NCI-H1436 (cell line): ENCODE data around the gene ARG1.

ENCODE experiments used
- DNase-seq: peaks from one replicate; lab custom pipeline; 2025; lab: John Stamatoyannopoulos, UW

ARG1 gene

DNA sequence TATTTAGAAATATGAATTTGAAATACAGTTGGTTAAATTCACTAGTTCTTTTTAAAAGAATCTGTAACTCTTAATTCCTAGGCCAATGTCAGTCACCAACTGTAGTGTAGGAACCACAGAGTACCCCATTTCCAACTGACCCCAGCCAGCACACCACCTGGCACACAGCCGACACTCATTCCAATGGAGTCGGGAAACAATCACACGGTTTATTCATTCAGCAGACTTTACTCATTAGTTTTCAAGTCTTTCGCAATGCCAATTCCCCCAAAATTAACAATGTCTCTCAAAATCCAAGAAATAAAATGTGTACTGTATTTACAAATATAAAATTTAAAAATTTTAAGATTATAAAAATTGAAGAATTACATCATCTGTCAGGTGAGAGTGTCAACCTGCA, 13.5 kb downstream of the ARG1 start:
- DNase-seq = no peak

DNA sequence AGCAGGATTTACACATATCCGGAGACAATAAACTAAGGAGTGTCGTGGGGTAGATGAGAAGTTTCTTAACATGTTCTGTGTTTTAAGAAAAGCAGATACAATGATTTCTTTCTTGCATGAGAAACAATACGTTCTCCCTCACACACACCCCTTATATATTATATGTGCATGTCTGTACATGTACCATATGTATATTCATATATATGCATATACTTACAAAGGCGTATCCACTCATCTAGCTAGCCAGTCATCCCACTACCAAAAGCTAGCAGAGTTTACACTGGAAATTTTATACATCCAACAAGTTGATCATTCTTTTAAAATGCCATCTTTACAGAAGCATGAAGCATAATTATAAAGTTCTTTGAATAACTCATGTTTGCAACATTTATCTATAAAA, 14.9 kb downstream of the ARG1 start:
- no peak for DNase-seq

DNA sequence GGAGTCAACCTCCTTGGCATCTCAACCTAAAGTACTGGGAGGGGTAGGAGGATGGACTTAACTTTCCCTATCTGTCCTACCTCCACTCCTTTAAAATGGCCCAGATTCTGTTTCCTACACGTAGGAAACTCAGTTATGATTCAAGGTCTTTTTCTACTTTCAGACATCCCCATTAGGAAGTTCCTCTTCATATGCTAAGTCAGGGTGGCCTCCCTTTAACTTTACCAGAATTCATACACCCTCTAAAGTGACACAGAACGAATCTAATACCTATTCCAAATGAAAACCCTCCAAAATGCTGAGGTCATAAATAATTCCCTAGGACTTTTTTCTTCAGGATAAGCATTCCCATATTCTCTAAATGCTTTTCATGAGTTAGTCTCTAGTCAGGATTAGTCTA, 15.6 kb downstream of the ARG1 start:
- no peak for DNase-seq

DNA sequence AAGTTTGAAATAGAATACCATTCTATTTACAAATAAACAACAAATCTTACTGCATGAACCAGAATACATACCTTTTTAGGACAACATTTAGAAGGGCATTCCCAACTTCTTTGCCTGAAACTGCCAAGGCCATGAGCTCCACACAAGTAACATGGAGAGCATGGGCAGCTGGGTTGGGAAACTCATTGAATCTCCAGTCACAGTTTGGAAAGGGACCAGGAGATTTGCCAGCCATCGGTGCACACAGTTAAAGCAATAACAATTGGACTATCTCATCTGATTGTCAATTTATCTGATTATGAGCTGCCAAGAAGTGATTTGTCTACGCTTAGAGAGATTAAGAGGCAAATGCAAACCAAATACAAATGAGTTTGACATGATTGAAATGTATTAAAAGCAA, 19.9 kb downstream of the ARG1 start:
- DNase-seq = no peak

DNA sequence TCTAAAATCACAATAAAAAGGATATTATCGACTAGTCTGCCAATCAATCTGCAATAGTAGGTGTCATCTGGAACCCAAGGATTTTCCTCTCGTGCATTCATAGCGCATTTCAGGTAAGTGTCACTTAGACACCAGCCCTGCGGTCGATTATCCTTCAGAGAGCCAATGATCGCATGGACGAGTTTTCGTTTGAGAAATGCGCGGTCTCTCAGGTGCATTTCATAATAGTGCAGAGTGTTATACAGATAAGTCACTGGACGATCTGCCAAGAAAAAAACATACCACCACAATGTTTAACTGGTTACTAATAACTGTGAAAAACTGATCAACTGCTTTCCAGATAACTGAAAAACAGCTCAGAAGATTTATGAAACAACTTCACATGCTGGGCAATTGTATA, 21.0 kb downstream of the ARG1 start:
- no peak for DNase-seq

DNA sequence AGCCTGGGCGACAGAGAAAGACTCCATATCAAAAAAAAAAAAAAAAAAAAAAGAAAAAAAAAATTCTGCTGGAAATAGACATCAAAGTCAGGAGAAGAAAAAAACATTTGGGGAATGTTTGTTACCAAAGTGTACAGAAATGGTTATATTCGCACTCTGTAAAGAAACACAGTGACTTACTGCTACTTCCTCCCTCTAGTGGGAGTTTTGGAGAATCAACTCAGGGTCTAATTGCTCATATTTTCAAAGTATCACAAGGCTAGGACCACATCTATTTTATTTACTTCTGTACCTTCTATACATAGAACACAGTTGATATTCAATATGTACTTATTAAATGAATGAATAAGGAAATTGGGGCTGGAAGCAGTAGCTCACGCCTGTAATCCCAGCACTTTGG, 24.4 kb downstream of the ARG1 start:
- no peak for DNase-seq

DNA sequence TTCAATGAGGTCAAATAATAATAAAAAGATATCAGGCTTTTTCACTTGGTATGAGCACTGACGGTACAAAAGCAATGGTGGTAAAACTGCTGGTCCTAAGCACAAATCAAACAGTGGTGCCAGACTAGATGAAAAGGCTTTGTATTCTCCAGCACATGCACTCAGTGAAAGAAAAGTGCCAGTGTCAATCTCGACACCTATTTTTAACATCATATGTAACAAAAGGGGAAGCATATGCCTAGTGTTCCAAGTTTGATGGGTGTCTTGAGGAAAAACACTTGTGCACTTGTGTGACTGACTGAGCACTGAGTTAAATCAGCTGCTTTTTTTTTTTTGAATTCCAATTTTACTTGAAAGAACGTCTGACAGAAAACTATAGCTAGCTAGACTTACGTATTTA, 27.7 kb downstream of the ARG1 start:
- DNase-seq = no peak

DNA sequence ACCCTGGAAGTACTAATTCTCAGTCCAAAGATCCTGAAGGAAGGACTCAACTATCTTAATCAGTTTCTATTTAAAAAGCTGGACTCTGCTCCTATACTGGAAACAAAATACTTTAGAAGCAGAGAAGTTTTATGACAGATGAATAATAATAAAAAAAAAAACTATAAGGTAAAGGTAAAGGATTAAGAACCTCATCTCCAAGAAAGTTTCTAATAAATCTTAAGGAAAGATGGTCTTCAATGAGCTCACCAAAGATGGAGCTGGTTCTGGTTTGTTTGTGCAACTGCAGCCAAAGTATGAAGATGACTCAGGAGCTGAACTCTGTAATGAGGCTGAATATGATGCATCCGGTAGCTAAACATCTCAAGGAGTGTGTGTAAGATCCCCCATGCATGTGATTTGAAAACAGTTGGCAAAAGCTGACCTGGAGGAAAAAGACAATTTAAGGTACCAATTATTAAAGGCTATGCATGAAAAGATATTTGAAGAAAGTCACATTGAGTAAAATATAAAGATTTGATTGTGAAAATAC, 29.8 kb downstream of the ARG1 start:
- DNase-seq = no peak

DNA sequence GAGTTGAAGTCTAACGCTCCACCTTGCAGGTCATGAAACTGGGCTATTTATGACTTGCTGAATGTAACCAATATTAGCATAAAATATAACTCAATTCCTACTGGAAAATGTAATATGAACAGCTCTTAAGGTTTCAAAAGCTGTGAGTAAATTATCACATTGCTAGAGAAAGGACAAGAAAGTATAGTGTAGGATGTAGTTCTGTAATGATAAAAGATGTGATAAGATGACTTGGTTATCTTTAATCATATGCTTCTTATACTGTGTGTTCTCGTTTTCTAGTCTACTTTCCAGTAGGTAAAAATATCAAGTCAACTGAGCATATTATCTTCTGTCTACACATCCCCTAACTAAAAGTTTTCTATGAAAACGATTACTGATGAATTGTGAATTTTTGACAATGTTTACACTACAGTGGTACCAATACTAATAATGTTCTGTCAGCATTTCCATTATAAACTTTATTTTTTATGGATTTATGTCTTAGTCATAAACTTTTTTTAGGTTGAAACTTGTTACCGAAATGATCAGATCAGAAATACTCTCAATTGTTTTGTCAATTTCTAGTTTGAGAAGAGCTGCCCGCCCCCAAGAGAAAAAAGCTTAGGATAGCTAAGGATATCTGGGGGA, 40.4 kb downstream of the ARG1 start:
- no peak for DNase-seq

DNA sequence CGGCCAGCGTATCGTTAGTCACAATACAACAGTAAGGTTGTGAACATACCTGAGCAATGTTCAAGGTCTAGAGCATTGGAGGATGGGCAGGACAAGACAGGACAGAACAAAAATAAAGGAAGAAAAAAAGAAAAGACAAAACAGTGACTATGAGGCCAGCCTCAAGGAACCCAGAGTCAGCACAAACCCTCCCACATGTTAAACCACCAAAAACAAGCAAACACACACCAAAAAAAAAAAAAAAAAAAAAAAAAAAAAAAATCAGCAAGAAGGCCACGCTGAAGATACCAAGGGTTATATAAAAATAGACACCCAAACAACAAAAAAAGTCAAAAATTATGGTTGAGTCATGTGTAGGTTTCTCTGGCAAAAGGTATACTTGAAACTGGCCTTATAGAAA, 42.2 kb downstream of the ARG1 start:
- no peak for DNase-seq

DNA sequence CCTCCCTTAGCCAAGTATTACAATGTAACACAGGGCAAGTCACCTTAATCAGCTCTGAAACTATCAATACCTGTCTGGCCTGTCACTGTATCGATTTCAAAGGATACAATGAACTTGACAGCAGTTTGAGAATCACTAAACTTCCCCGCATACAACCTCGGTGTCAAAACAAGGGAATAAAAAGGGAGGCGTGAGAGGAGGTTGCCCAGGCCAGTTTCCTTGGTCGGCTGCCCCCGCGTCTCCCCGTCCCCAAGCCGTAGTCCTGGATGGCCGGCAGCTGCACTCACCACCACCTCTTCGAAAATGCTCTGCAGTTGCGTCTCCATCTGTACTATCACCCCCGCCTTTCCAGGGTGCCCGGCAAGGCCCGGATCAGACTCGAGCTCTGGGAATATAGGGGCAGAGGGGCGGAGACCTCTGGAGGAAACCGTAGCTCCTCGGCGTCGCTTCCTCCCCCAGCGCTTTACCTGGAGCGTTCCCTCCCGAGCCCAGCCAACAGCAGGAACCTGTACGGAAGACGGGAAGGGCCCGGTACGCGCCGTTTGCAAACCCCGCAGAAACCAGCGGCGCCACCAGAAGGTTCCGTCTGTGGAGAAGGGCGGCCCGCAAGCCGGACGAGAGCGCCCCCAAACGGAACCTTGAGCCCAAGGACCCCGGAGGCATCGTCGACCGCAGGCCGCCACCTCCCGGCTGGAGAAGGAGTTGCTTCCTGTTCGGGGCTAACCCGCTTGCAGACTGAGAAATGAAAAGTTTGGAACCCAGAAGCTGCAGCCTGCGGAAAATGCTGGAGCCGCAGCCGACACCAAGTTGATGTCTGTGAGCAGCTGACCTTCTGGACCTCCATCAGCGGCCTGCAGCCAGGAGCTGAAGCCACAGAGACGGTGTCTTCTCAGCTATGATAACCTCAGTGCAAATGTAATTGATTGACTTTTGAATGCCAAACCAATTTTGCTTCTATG, 55.0 kb downstream of the ARG1 start, which contains the start of gene MED23:
TSS of gene MED23 (minus strand) at position 519 of the 959 bp plus-strand sequence. CDS start at position 326, 193 bp downstream.
- peak; percentile 91 for DNase-seq

DNA sequence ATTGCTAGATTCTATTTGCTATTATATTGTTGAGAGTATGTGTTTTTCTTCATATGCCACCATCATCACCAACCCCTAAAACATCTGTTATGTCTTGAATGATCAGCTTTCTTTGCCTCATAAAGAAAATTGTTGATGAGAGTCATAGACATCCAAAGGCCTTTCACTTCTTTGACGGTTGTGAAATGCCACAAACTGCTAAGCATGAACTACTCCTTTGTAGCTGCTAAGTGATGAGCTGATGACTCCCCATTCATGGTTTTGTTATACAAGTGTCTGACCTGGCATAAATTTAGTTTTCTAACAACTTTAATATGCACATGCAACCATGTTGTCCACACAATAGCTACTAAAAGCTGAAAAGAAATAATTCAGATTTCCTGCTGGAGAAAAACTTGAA, 55.7 kb downstream of the ARG1 start:
- DNase-seq = no peak

DNA sequence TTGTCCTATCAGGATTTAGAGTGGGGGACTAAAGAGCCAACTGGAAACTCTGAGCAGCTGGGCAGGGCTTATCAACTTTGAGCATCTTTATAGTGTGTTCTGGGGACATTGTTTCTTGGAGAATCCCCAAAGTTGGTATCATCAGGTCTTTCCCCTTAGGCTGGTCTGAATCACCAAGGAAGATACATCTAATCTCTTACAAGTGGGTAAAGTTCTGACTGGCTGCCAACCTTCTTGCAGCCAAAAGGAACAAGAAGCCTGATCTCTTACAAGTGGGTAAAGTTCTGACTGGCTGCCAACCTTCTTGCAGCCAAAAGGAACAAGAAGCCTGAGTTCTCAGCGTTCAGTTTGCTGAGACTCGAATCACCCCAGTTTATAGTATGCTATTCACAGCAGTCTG, 56.6 kb downstream of the ARG1 start:
- no peak for DNase-seq

DNA sequence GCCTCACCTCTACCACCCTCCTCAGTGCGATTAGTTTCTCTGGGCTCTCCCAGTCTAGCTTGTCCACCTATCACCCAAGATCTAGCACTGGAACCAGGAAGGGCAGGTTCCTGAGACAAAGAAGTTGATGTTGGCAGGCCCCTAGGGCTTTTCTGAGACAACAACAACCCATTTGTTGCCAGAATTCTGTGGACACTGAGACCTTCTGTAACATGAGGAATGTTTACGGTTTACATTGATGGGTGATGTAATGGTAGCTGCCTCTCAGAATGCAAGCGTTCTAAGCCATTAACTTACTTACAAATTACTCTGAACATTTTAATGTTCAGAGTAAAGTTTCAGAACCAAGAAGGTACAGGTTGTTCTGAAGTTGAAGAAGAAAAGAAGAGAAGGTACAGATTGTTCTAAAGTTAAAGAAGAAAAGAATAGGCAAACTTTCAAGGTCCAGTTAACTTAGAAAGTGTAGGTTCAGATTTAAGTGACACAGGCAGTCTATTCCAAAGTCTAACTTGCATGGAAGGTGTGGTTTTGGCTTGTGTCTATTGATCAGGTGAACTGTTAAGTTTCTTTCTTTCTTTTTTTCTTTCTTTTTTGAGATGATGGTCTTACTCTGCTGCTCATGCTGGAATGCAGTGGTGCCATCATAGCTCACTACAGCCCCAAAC, 58.7 kb downstream of the ARG1 start:
- no peak for DNase-seq
